ENCODE data around the gene ZFAND3. TPM values are rescaled to one million over a fixed set of nuclear protein-coding genes. Genes with fewer than 3 reads are reported as not detected.
"Not testable (repeated sequence)": the region's sequence is repeated elsewhere in the genome, so short reads cannot be mapped to it uniquely, and the experiment has no call there.

Gene ZFAND3
- total and polyA plus RNA-seq, 8 donors: 65.9 to 125 (median 118) TPM

GRCh38 chr6:38045701-38046305, 226.3 kb downstream of the ZFAND3 start:
- H3K9me3 ChIP-seq: no peaks in the 10 kb centered on the region
- no peaks in the 10 kb centered on the region for H3K27me3 ChIP-seq
- TF ChIP-seq CTCF (IDR thresholded peaks at IDR 0.05): no peak
- peaks cover 0 to 20% of the 10 kb centered on the region in 2 donors for H3K4me1 ChIP-seq
- no peak overlapping the region for H3K4me3 ChIP-seq
- H3K36me3 ChIP-seq: no peaks in the 10 kb centered on the region
- ATAC-seq (no peak), DNase-seq (no peak)
- intact Hi-C loops (cut with DNase I): no loop called here
- no peak overlapping the region for H3K27ac ChIP-seq

GRCh38 chr6:38047562-38047961, 228.0 kb downstream of the ZFAND3 start:
- H3K4me1 ChIP-seq: peaks cover 0 to 9% of the 10 kb centered on the region in 2 donors
- DNase-seq (no peak), ATAC-seq (no peak)
- no peak overlapping the region for H3K27ac ChIP-seq
- H3K36me3 ChIP-seq: no peaks in the 10 kb centered on the region
- no peaks in the 10 kb centered on the region for H3K27me3 ChIP-seq
- H3K9me3 ChIP-seq: no peaks in the 10 kb centered on the region
- TF ChIP-seq CTCF (IDR thresholded peaks at IDR 0.05): no peak
- H3K4me3 ChIP-seq: no peak overlapping the region
- intact Hi-C loops (cut with DNase I): no loop called here

- H3K4me3 ChIP-seq; H3K27ac ChIP-seq; intact Hi-C loops (cut with DNase I); H3K36me3 ChIP-seq; H3K9me3 ChIP-seq; DNase-seq; ATAC-seq; H3K27me3 ChIP-seq; H3K4me1 ChIP-seq: not testable (repeated sequence)
Observed at GRCh38 chr6:38049861-38050397, 230.4 kb downstream of the ZFAND3 start.

GRCh38 chr6:38051819-38052434, 232.4 kb downstream of the ZFAND3 start:
- no peak for TF ChIP-seq CTCF (IDR thresholded peaks at IDR 0.05)
- H3K27me3 ChIP-seq: no peaks in the 10 kb centered on the region
- H3K4me3 ChIP-seq: no peak overlapping the region
- no peaks in the 10 kb centered on the region for H3K9me3 ChIP-seq
- no peak overlapping the region for H3K27ac ChIP-seq
- no peaks in the 10 kb centered on the region for H3K36me3 ChIP-seq
- peaks cover 0 to 3% of the 10 kb centered on the region in 2 donors for H3K4me1 ChIP-seq
- DNase-seq (no peak), ATAC-seq (no peak)
- intact Hi-C loops (cut with DNase I): no loop called here

- intact Hi-C loops (cut with DNase I): no loop called here
- ATAC-seq: no peak
- Histone ChIP-seq H3K9me3 (no peaks in the 10 kb centered on the region), H3K27me3 (no peaks in the 10 kb centered on the region), H3K27ac (no peak overlapping the region), H3K4me1 (peaks cover 0 to 3% of the 10 kb centered on the region in 2 donors), H3K4me3 (no peak overlapping the region), H3K36me3 (no peaks in the 10 kb centered on the region)
- TF ChIP-seq CTCF (IDR thresholded peaks at IDR 0.05): no peak
- no peak for DNase-seq
Observed at GRCh38 chr6:38054527-38055202, 235.1 kb downstream of the ZFAND3 start.
